Activated T-cell treated with anti-CD3 and anti-CD28 coated beads, Interleukin-2, amount 50 U/mL, for 72 hours (primary cell): Measurements from ENCODE around the gene DTD2. TPM values are rescaled to one million over a fixed set of nuclear protein-coding genes. Genes with fewer than 3 reads are reported as not detected.

Experiments
- ATAC-seq, 2 donors: fragments of 150-1000 bp; cut with Tn5 transposase; replicated peaks in 1 of 2; 2 replicates each; pipeline ENCODE4 v1.10.0; 2021; ENCODE audit warnings: moderate library complexity in 2 of 2, mild to moderate bottlenecking in 1 of 2
- DNase-seq, 2 donors: peaks; one replicate each; pipeline ENCODE4 v3.0.0; 2021 to 2022; ENCODE audit warnings: mixed read lengths in 1 of 2
- H3K27ac Mint-ChIP-seq: one replicate; pipeline ENCODE4 v1.8.0; 2022; ENCODE audit warnings: mild to moderate bottlenecking, moderate library complexity, mixed read lengths
- H3K27me3 Mint-ChIP-seq: one replicate; pipeline ENCODE4 v1.8.0; 2022; ENCODE audit warnings: low read depth, mixed read lengths
- H3K36me3 Mint-ChIP-seq, 2 donors: one replicate each; pipeline ENCODE4 v1.8.0; 2022; ENCODE audit warnings: mixed read lengths in 2 of 2, mild to moderate bottlenecking in 1 of 2; ENCODE audit not compliant: insufficient read depth in 2 of 2
- H3K4me1 Mint-ChIP-seq: one replicate; pipeline ENCODE4 v1.8.0; 2022; ENCODE audit warnings: low read depth, mixed read lengths
- H3K4me3 Mint-ChIP-seq, 2 donors: one replicate each; pipeline ENCODE4 v1.8.0; 2022; ENCODE audit warnings: mild to moderate bottlenecking in 2 of 2, mixed read lengths in 2 of 2, moderate library complexity in 2 of 2
- H3K9me3 Mint-ChIP-seq, 2 donors: one replicate each; pipeline ENCODE4 v1.8.0; 2022; ENCODE audit warnings: mixed read lengths in 2 of 2
- total RNA-seq, 2 donors: library from RNA; stranded (reverse); gene quantifications; one replicate each; pipeline ENCODE4 v1.2.3, GENCODE V29; 2022

The DTD2 gene
- total RNA-seq, 2 donors from 2014 or later = 13.5 to 20.7 TPM

GRCh38 chr14:31411218-31411727 is 46.0 kb downstream of the DTD2 start:
- no peak for DNase-seq
- Mint-ChIP-seq H3K36me3 (no peaks in the 10 kb centered on the region), H3K4me1 (peaks cover 15% of the 10 kb centered on the region), H3K27me3 (no peaks in the 10 kb centered on the region), H3K9me3 (no peaks in the 10 kb centered on the region), H3K4me3 (no peak overlapping the region), H3K27ac (no peak overlapping the region)
- no peak for ATAC-seq

GRCh38 chr14:31410048-31410650 is 47.2 kb downstream of the DTD2 start:
- no peak for ATAC-seq
- Mint-ChIP-seq H3K4me3 (no peak overlapping the region), H3K36me3 (no peaks in the 10 kb centered on the region), H3K27ac (no peak overlapping the region), H3K9me3 (no peaks in the 10 kb centered on the region), H3K27me3 (no peaks in the 10 kb centered on the region), H3K4me1 (peaks cover 13% of the 10 kb centered on the region)
- no peak for DNase-seq

GRCh38 chr14:31408421-31408820 is 48.9 kb downstream of the DTD2 start:
- Mint-ChIP-seq H3K4me3 (no peak overlapping the region), H3K27me3 (no peaks in the 10 kb centered on the region), H3K9me3 (no peaks in the 10 kb centered on the region), H3K27ac (no peak overlapping the region), H3K36me3 (no peaks in the 10 kb centered on the region), H3K4me1 (no peaks in the 10 kb centered on the region)
- DNase-seq = no peak
- ATAC-seq = no peak

- ATAC-seq (no peak), DNase-seq (no peak)
- Mint-ChIP-seq H3K36me3 (peaks cover 1 to 4% of the 10 kb centered on the region in 2 donors), H3K27ac (no peak overlapping the region), H3K4me1 (no peaks in the 10 kb centered on the region), H3K27me3 (no peaks in the 10 kb centered on the region), H3K4me3 (no peak overlapping the region), H3K9me3 (no peaks in the 10 kb centered on the region)
Measured at GRCh38 chr14:31405599-31406232, 51.6 kb downstream of the DTD2 start.

GRCh38 chr14:31405106-31405505 is 52.2 kb downstream of the DTD2 start:
- H3K9me3 Mint-ChIP-seq = no peaks in the 10 kb centered on the region
- H3K27ac Mint-ChIP-seq = no peak overlapping the region
- peaks cover 1 to 4% of the 10 kb centered on the region in 2 donors for H3K36me3 Mint-ChIP-seq
- H3K27me3 Mint-ChIP-seq = no peaks in the 10 kb centered on the region
- DNase-seq = no peak
- H3K4me3 Mint-ChIP-seq = no peak overlapping the region
- ATAC-seq = no peak
- H3K4me1 Mint-ChIP-seq = peaks cover 3% of the 10 kb centered on the region

GRCh38 chr14:31403707-31404106 is 53.6 kb downstream of the DTD2 start:
- Mint-ChIP-seq H3K4me3 (no peak overlapping the region), H3K9me3 (no peaks in the 10 kb centered on the region), H3K36me3 (peaks cover 1 to 4% of the 10 kb centered on the region in 2 donors), H3K27me3 (no peaks in the 10 kb centered on the region), H3K27ac (no peak overlapping the region), H3K4me1 (peaks cover 6% of the 10 kb centered on the region)
- DNase-seq (no peak), ATAC-seq (no peak)

GRCh38 chr14:31402764-31403439 is 54.4 kb downstream of the DTD2 start:
- DNase-seq = no peak
- Mint-ChIP-seq H3K36me3 (peaks cover 1 to 4% of the 10 kb centered on the region in 2 donors), H3K27ac (no peak overlapping the region), H3K27me3 (no peaks in the 10 kb centered on the region), H3K4me1 (peaks cover 6% of the 10 kb centered on the region), H3K9me3 (no peaks in the 10 kb centered on the region), H3K4me3 (no peak overlapping the region)
- ATAC-seq = no peak

GRCh38 chr14:31401369-31401932 is 55.9 kb downstream of the DTD2 start:
- DNase-seq (no peak), ATAC-seq (no peak)
- Mint-ChIP-seq H3K27me3 (no peaks in the 10 kb centered on the region), H3K9me3 (no peaks in the 10 kb centered on the region), H3K4me3 (peak overlapping the region in 1 of 2 donors; percentile 12), H3K27ac (peak overlapping the region; percentile 71), H3K4me1 (peaks cover 6% of the 10 kb centered on the region), H3K36me3 (peaks cover 1 to 4% of the 10 kb centered on the region in 2 donors)

GRCh38 chr14:31400031-31400638 is 57.2 kb downstream of the DTD2 start:
- peak; percentile 36 to 62 for ATAC-seq
- DNase-seq = no peak
- Mint-ChIP-seq H3K4me3 (peak overlapping the region; percentile 42 to 80), H3K36me3 (peaks cover 1 to 4% of the 10 kb centered on the region in 2 donors), H3K27ac (peak overlapping the region; percentile 81), H3K4me1 (peaks cover 6% of the 10 kb centered on the region), H3K27me3 (no peaks in the 10 kb centered on the region), H3K9me3 (no peaks in the 10 kb centered on the region)

Other genes starting within 250 kb of the DTD2 start
- gene HECTD1, start 249.7 kb downstream of the DTD2 start, total RNA-seq = 100 to 1,000 TPM; 115 to 124 TPM
- gene HEATR5A, start 37.0 kb downstream of the DTD2 start, total RNA-seq = 10 to 100 TPM; 11.4 to 13.3 TPM
- gene GPR33, start 30.5 kb upstream of the DTD2 start, total RNA-seq = not detected
- 1 to 10 TPM; 7.7 to 9.4 TPM for gene NUBPL, start 103.9 kb upstream of the DTD2 start, total RNA-seq